ENCODE data around the gene GALNT11. TPM values are rescaled to one million over a fixed set of nuclear protein-coding genes. Genes with fewer than 3 reads are reported as not detected.
A peak's percentile ranks its signal among the peaks of the same experiment; 100 is the strongest.

GALNT11 gene
- polyA plus RNA-seq, 12 donors, result 23.4 to 46.7 (median 34.4) TPM; not detected in 1

GRCh38 chr7:152145853-152146466 lies 120.5 kb downstream of the GALNT11 start:
- DNase-seq, result peak; percentile 12

- DNase-seq, result no peak
Measured at GRCh38 chr7:152148706-152149105, 123.2 kb downstream of the GALNT11 start.

- DNase-seq, result no peak
Measured at GRCh38 chr7:152149363-152149762, 123.9 kb downstream of the GALNT11 start.

GRCh38 chr7:152152267-152152666 lies 126.8 kb downstream of the GALNT11 start:
- no peak for DNase-seq

GRCh38 chr7:152158801-152159587 lies 133.5 kb downstream of the GALNT11 start:
- no peak for DNase-seq

- no peak for DNase-seq
Measured at GRCh38 chr7:152161171-152161570, 135.7 kb downstream of the GALNT11 start.

- no peak for DNase-seq
Measured at GRCh38 chr7:152162287-152162686, 136.8 kb downstream of the GALNT11 start.

Other genes with a start within 250 kb of the GALNT11 start
- 10 to 100 TPM in 10 of 12 donors, 1 to 10 TPM in 1, not detected in 1; 9.8 to 21.3 (median 14.0) TPM for gene PRKAG2, start 148.6 kb upstream of the GALNT11 start, polyA plus RNA-seq (ENCODE audit: insufficient read length in 12 of 12)
- gene GALNTL5, start 69.2 kb upstream of the GALNT11 start, polyA plus RNA-seq (ENCODE audit: insufficient read length in 12 of 12), result not detected

Data from muscle of arm (tissue), 12 donors.